HUES6 (cell line): ENCODE measurements around the gene FARP1.

Experiments
- H3K27ac ChIP-seq: 2 replicates; pipeline ENCODE4 v1.7.0; 2013; ENCODE audit warnings: low read depth, mild to moderate bottlenecking, low read length, inconsistent platforms
- H3K27me3 ChIP-seq: 2 replicates; pipeline ENCODE4 v1.6.1; 2013; ENCODE audit warnings: low read length; ENCODE audit not compliant: control insufficient read depth, insufficient read depth
- H3K36me3 ChIP-seq: 2 replicates; pipeline ENCODE4 v1.6.1; 2013; ENCODE audit warnings: low read length; ENCODE audit not compliant: control insufficient read depth, insufficient read depth
- H3K4me1 ChIP-seq: 2 replicates; pipeline ENCODE4 v1.6.1; 2013; ENCODE audit warnings: low read length; ENCODE audit not compliant: control insufficient read depth, insufficient read depth
- H3K4me3 ChIP-seq: 2 replicates; pipeline ENCODE4 v1.5.1; 2013; ENCODE audit warnings: low read depth, low read length
- H3K9ac ChIP-seq: one replicate; pipeline ENCODE4 v1.6.1; 2013; ENCODE audit warnings: mild to moderate bottlenecking, low read length
- H3K9me3 ChIP-seq: 2 replicates; pipeline ENCODE4 v1.6.1; 2013; ENCODE audit warnings: low read depth, low read length; ENCODE audit not compliant: control insufficient read depth, insufficient read depth

Gene FARP1

DNA sequence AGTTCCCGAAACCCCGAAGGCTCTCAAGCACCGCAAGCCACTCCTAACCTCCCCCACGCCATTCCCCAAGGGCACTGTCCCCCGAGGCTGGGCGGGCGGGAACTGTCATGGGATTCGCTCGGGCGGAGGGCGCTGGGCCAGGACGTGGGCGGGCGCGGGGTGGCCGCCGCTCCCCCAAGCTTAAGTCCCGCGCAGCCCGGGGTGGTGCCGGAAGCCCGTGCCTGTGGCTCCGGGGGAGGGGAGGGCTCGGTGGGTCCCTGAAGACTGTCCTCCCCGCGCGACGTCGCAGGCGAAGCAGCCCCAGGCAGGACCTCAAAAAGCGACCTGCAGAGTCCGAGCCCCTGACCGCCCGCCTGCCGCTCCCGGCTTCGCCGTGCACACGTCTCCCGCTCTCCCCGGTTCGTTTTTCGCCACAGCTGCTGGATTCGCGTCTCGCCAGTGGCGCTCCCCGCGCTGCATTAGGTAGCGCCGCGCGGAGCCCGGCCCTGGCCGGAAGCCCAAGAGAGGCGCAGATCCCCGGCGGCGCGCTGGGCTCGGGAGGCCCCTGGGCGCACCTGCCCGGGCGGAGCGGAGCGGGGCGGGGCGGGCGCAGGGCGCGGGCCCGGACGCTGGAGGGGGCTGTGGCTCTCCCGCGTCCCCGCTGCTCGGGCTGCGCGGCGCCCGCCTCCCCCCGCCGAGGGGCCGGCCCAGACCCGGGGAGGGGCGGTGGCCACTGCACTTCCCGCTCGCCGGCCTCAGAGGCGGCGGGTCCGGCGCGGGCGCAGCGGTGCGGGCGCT, at the start of gene FARP1:
Gene FARP1 (plus strand): TSS at position 715 of the 777 bp plus-strand sequence. CDS start 70,149 bp downstream, outside the sequence.
- Histone ChIP-seq H3K27ac (no peak within 1 kb of the TSS; the same call in 1 of the 2 replicates), H3K4me1 (peaks cover 28% of the 10 kb centered on the region), H3K4me3 (peak within 1 kb of the TSS; percentile 70), H3K27me3 (peaks cover 20% of the 10 kb centered on the region), H3K9me3 (no peaks in the 10 kb centered on the region), H3K9ac (peak within 1 kb of the TSS; percentile 80), H3K36me3 (no peaks in the 10 kb centered on the region)

- no peak overlapping the region for H3K4me3 ChIP-seq
- H3K9me3 ChIP-seq, result peaks cover 28% of the 10 kb centered on the region
- H3K36me3 ChIP-seq, result no peaks in the 10 kb centered on the region
- H3K9ac ChIP-seq, result no peak overlapping the region
- H3K27me3 ChIP-seq, result no peaks in the 10 kb centered on the region
- no peaks in the 10 kb centered on the region for H3K4me1 ChIP-seq
- H3K27ac ChIP-seq, result no peak overlapping the region
Observed at GRCh38 chr13:98094678-98095266, 48.1 kb upstream of the FARP1 start.

GRCh38 chr13:98096059-98096458, 46.8 kb upstream of the FARP1 start:
- Histone ChIP-seq H3K4me1 (no peaks in the 10 kb centered on the region), H3K27me3 (no peaks in the 10 kb centered on the region), H3K4me3 (no peak overlapping the region), H3K36me3 (no peaks in the 10 kb centered on the region), H3K9ac (no peak overlapping the region), H3K27ac (no peak overlapping the region), H3K9me3 (peaks cover 20% of the 10 kb centered on the region)

- Histone ChIP-seq H3K9me3 (peaks cover 18% of the 10 kb centered on the region), H3K27ac (no peak overlapping the region), H3K36me3 (no peaks in the 10 kb centered on the region), H3K4me1 (no peaks in the 10 kb centered on the region), H3K9ac (no peak overlapping the region), H3K4me3 (no peak overlapping the region), H3K27me3 (no peaks in the 10 kb centered on the region)
Observed at GRCh38 chr13:98097749-98098148, 45.1 kb upstream of the FARP1 start.

DNA sequence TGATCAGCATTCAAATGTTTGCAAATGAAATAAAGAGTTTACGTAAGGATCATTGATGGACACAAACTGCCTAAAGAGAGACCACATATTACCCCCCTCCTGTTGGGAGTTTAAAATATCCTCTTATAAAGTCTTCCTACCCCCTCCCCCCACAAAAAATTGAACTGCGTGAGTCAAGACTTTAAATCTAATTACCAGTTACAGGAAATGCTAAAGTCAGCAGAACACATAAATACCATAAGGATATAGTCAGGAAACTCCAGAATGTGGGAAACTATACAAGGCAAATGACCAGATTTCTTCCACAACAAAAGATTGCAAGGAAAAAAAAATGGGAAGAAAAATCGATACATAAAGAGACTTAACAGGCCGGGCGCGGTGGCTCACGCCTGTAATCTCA, 44.4 kb upstream of the FARP1 start:
- H3K4me1 ChIP-seq, result no peaks in the 10 kb centered on the region
- no peaks in the 10 kb centered on the region for H3K27me3 ChIP-seq
- H3K9me3 ChIP-seq, result peaks cover 10% of the 10 kb centered on the region
- H3K36me3 ChIP-seq, result no peaks in the 10 kb centered on the region
- no peak overlapping the region for H3K9ac ChIP-seq
- H3K27ac ChIP-seq, result no peak overlapping the region
- no peak overlapping the region for H3K4me3 ChIP-seq

DNA sequence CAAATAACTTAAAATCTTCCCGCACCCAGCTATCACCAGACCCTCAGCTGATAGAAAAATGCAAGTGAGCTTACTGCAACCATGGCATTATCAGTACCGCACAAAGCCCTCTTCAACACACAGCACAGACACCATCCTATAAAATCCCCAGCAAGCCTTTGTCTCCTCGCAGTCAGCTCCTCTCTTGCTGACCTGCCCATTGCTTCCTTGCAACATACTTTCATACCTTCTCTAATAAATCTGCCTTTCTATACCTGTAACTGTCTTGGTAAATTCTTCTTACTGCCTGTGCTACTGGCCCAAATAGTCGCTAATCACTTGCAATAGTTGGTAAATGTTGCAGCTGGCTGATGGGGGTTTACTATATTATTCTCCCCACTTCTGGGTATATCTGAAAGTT, 43.3 kb upstream of the FARP1 start:
- H3K27ac ChIP-seq, result no peak overlapping the region
- peaks cover 10% of the 10 kb centered on the region for H3K9me3 ChIP-seq

DNA sequence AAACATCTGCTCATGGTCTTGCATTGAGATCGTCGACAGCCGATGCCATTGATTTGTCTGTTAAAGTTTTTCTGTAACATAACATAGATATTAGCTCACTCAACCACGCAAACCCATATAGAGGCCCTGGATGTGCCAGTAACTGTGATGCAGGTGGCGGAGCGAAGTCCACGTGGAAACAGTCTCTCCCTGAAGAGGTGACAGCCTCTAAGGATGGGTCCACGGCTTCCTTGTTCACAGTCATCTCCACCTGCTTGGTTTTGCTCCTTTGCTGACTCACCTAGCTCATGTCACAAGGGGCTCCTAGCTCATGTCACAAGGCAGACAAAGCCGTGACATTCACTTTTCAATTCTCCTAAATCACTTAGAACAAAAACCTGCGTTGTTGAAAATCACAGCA, 42.4 kb upstream of the FARP1 start:
- Histone ChIP-seq H3K4me1 (peaks cover 15% of the 10 kb centered on the region), H3K9me3 (peaks cover 10% of the 10 kb centered on the region), H3K36me3 (no peaks in the 10 kb centered on the region), H3K4me3 (no peak overlapping the region), H3K27ac (no peak overlapping the region), H3K9ac (no peak overlapping the region), H3K27me3 (no peaks in the 10 kb centered on the region)

More for the DNA sequence above, 43.3 kb upstream of the FARP1 start:
- H3K36me3 ChIP-seq, result no peaks in the 10 kb centered on the region
- no peak overlapping the region for H3K9ac ChIP-seq
- H3K4me3 ChIP-seq, result no peak overlapping the region
- peaks cover 7% of the 10 kb centered on the region for H3K4me1 ChIP-seq
- no peaks in the 10 kb centered on the region for H3K27me3 ChIP-seq

DNA sequence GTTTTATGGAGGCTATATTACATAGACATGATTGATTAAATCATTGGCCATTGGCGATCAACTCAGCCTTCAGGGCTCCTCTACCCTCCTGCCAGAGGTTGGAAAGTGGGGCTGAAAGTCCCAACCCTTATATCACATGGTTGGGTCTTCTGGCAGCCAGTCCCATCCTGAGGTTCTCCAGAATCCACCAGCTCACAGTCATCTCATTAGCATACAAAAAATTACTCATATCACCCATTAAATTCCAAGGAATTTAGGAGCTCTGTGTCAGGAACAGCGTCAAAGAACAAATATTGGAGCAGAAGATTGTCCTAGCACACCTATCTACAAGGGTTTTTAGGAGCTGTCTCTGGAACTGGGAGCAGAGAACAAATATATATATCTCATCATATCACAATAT, 39.4 kb upstream of the FARP1 start:
- no peak overlapping the region for H3K27ac ChIP-seq
- H3K4me1 ChIP-seq, result peaks cover 18% of the 10 kb centered on the region
- H3K9me3 ChIP-seq, result peaks cover 7% of the 10 kb centered on the region

DNA sequence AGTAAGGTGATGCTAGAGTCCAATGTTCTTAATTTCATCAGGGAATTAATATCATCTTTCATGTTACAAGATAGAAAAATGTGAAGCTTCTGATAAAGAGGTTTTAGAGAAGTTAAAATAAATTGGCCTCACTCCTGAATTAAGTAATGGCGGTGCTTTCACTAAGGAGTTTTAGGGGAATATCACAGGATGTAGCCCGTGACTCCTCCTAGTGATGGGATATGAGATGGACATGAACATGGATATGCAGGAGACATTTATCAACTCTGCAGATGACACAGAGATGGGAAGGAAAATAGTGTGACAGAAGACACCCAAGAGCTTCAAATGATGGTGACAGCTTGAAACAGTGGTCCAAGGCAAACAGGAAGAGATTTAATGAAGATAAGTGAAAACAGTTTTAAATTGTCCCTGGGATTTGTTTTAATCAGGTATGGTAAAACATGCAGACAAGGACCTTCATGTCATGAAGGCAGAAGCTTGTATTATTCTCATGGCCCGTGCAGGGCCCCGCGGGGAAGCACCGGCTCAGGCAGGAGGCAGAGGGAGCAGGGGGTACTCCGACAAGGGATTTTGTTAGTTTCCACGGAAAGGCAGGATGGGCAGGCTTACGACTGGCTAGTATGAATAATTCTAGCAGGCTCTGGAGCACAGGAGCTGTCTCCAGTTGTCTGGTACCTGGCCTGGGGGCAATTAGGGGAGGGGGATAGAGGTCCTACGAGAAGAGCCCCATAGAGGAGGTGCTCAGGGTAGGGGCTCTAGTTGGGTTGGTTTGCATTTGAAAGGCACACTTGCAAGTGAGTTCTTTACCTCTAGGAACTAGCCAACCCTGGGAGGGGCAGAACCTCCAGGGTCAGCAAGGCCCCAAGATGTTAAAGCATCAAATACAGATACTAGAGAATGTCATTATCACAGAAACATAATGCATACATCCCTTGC, 38.7 kb upstream of the FARP1 start:
- Histone ChIP-seq H3K27me3 (no peaks in the 10 kb centered on the region), H3K9me3 (peaks cover 5% of the 10 kb centered on the region), H3K4me3 (0 out of 2 replicates have a peak overlapping the region, but pooled peaks have one; percentile 5), H3K27ac (no peak overlapping the region), H3K9ac (no peak overlapping the region), H3K36me3 (no peaks in the 10 kb centered on the region), H3K4me1 (peaks cover 18% of the 10 kb centered on the region)

More for the DNA sequence above, 39.4 kb upstream of the FARP1 start:
- no peaks in the 10 kb centered on the region for H3K36me3 ChIP-seq
- no peak overlapping the region for H3K9ac ChIP-seq
- H3K4me3 ChIP-seq, result no peak overlapping the region
- H3K27me3 ChIP-seq, result no peaks in the 10 kb centered on the region

- no peaks in the 10 kb centered on the region for H3K9me3 ChIP-seq
- H3K36me3 ChIP-seq, result no peaks in the 10 kb centered on the region
- H3K9ac ChIP-seq, result no peak overlapping the region
- no peaks in the 10 kb centered on the region for H3K27me3 ChIP-seq
- no peak overlapping the region for H3K4me3 ChIP-seq
- peaks cover 18% of the 10 kb centered on the region for H3K4me1 ChIP-seq
- no peak overlapping the region for H3K27ac ChIP-seq
Observed at GRCh38 chr13:98105929-98106336, 37.0 kb upstream of the FARP1 start.
